ENCODE results near the gene PRR9. TPM values are rescaled to one million over a fixed set of nuclear protein-coding genes. Genes with fewer than 3 reads are reported as not detected.
A peak's percentile ranks its signal among the peaks of the same experiment; 100 is the strongest.

PRR9 gene
- total and polyA plus RNA-seq, 2 of the 8 experiments (the other 6 are each of a cell fraction or from before 2014, with no cell fraction given): not detected

DNA sequence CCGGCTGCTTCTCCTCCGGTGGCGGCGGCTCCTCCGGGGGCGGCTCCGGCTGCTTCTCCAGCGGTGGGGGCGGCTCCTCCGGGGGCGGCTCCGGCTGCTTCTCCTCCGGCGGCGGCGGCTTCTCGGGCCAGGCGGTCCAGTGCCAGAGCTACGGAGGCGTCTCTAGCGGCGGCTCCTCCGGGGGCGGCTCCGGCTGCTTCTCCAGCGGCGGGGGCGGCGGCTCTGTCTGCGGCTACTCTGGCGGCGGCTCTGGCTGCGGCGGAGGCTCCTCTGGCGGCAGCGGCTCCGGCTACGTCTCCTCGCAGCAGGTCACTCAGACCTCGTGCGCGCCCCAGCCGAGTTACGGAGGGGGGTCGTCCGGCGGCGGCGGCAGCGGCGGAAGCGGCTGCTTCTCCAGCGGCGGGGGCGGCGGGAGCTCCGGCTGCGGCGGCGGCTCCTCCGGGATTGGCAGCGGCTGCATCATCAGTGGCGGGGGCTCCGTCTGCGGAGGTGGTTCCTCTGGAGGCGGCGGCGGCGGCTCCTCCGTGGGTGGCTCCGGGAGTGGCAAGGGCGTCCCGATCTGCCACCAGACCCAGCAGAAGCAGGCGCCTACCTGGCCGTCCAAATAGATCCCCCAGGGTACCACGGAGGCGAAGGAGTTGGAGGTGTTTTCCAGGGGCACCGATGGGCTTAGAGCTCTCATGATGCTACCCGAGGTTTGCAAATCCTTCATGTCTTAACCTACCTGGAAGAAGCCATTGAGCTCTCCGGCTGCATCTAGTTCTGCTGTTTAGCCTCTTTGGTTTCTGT, 44.1 kb downstream of the PRR9 start:
- no peak overlapping the region for H2BK12ac ChIP-seq (ENCODE audit: low read depth, low read length)
- DNase-seq (ENCODE audit: low read depth in 1 of 2, low spot score in 2 of 2) (peak in 1 of 2 experiments; percentile 74), FAIRE-seq (no peak)
- peaks cover 8 to 49% (median 38%) of the 10 kb centered on the region in 4 experiments for H3K27me3 ChIP-seq (replicated peaks in 1 of 4; ENCODE audit: control insufficient read depth in 3 of 4, extremely low read depth in 1 of 4, insufficient read depth in 3 of 4, low read length in 3 of 4)
- no peak overlapping the region for H3K23ac ChIP-seq (ENCODE audit: insufficient read length)
- no peak overlapping the region for H3K27ac ChIP-seq (ENCODE audit: low read depth, low read length)
- H3K23me2 ChIP-seq (ENCODE audit: low read depth, low read length): no peaks in the 10 kb centered on the region
- H3K9me3 ChIP-seq (ENCODE audit: insufficient read depth in 2 of 2, low read depth in 1 of 2, low read length in 1 of 2): no peaks in the 10 kb centered on the region
- H3K4me3 ChIP-seq (ENCODE audit: extremely low read depth in 1 of 4, insufficient read depth in 2 of 4, low read depth in 3 of 4, low read length in 4 of 4): peak overlapping the region; percentile 46 to 65 (median 50)
- H2AFZ ChIP-seq (ENCODE audit: low read length): peak overlapping the region; percentile 67
- H3K4ac ChIP-seq (replicated peaks; ENCODE audit: insufficient read length, low read depth, low read length): no peak overlapping the region
- H3K36me3 ChIP-seq (ENCODE audit: control insufficient read depth in 2 of 4, insufficient read depth in 4 of 4, low read length in 3 of 4): no peaks in the 10 kb centered on the region
- no peak overlapping the region for H4K91ac ChIP-seq (replicated peaks; ENCODE audit: insufficient read length, low read length)
- no peak overlapping the region for H3K56ac ChIP-seq (replicated peaks; ENCODE audit: insufficient read length, low read depth, low read length)
- H3K4me1 ChIP-seq (replicated peaks in 1 of 4; ENCODE audit: control insufficient read depth in 3 of 4, insufficient read depth in 4 of 4, low read length in 3 of 4): 0 out of 7 replicates have a peak, but pooled peaks cover 0 to 3% (median 0%) of the 10 kb centered on the region in 4 experiments
- no peaks in the 10 kb centered on the region for H3K79me1 ChIP-seq (ENCODE audit: low read depth, low read length)
- no peaks in the 10 kb centered on the region for H4K20me1 ChIP-seq (replicated peaks in 1 of 2; ENCODE audit: control insufficient read depth in 1 of 2, insufficient read depth in 2 of 2, low read length in 2 of 2)
- CTCF ChIA-PET (ENCODE audit: partially characterized antibody): interaction anchor here (0.6 to 1.3 kb wide), 2 partner anchors 27 to 28 kb away, joined by 3 to 6 read pairs; no protein-coding TSS in a partner anchor
- no peak overlapping the region for H3K14ac ChIP-seq (ENCODE audit: insufficient read length)
- TF ChIP-seq SAP30 (IDR thresholded peaks at IDR 0.05; ENCODE audit: insufficient read depth, insufficient replicate concordance, low read length): no peak
- TF ChIP-seq BACH1 (IDR thresholded peaks at IDR 0.05; ENCODE audit: low read length): no peak
- TF ChIP-seq KDM4A (IDR thresholded peaks at IDR 0.05; ENCODE audit: low read depth, low read length, severe bottlenecking): peak; percentile 43
- peak; percentile 36 for TF ChIP-seq E2F6 (IDR thresholded peaks at IDR 0.05)
- TF ChIP-seq, protein P1, sequence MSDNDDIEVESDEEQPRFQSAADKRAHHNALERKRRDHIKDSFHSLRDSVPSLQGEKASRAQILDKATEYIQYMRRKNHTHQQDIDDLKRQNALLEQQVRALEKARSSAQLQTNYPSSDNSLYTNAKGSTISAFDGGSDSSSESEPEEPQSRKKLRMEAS (IDR thresholded peaks at IDR 0.05): peak; percentile 70
- no peaks in the 10 kb centered on the region for H3K79me2 ChIP-seq (ENCODE audit: control insufficient read depth in 1 of 2, insufficient read depth in 2 of 2, low read length in 2 of 2)
- H2BK120ac ChIP-seq (replicated peaks; ENCODE audit: low read depth, low read length): no peak overlapping the region
- no peak overlapping the region for H2BK15ac ChIP-seq (ENCODE audit: low read length)
- H2BK20ac ChIP-seq (ENCODE audit: low read length): no peak overlapping the region
- H4K8ac ChIP-seq (ENCODE audit: extremely low read depth, insufficient read depth, low read length): peak overlapping the region; percentile 82
- H4K5ac ChIP-seq (ENCODE audit: insufficient read length, low read depth, low read length): no peak overlapping the region
- no peak overlapping the region for H2BK5ac ChIP-seq (ENCODE audit: low read depth, low read length)
- 14% methylated on average over 52 of the region's 80 CpGs; no CpG with 5 or more reads in 1 of the 2 experiments for WGBS, 2 experiments (ENCODE audit: extremely low coverage in 1 of 2, insufficient coverage in 1 of 2, insufficient read length in 1 of 2, insufficient replicate concordance in 2 of 2, low coverage in 1 of 2, low lambda C conversion rate in 2 of 2, missing lambda C conversion rate in 1 of 2)
- H3K9ac ChIP-seq (replicated peaks in 1 of 4; ENCODE audit: extremely low read depth in 1 of 4, low read depth in 3 of 4, low read length in 3 of 4): no peak overlapping the region
- H2AK5ac ChIP-seq (ENCODE audit: low read depth, low read length): no peak overlapping the region
- H3K4me2 ChIP-seq (ENCODE audit: insufficient read depth in 1 of 2, low read depth in 2 of 2, low read length in 2 of 2): peak overlapping the region; percentile 60 to 87
- POLR2A ChIA-PET (ENCODE audit: partially characterized antibody): no interaction called here
- no peak overlapping the region for H3K18ac ChIP-seq (ENCODE audit: extremely low read depth, low read length)

Data from H1 (cell line).